ENCODE measurements around the gene TXNL4A.
A peak's percentile ranks its signal among the peaks of the same experiment; 100 is the strongest.
"Not testable (repeated sequence)": the region's sequence is repeated elsewhere in the genome, so short reads cannot be mapped to it uniquely, and the experiment has no call there.

Gene TXNL4A

DNA sequence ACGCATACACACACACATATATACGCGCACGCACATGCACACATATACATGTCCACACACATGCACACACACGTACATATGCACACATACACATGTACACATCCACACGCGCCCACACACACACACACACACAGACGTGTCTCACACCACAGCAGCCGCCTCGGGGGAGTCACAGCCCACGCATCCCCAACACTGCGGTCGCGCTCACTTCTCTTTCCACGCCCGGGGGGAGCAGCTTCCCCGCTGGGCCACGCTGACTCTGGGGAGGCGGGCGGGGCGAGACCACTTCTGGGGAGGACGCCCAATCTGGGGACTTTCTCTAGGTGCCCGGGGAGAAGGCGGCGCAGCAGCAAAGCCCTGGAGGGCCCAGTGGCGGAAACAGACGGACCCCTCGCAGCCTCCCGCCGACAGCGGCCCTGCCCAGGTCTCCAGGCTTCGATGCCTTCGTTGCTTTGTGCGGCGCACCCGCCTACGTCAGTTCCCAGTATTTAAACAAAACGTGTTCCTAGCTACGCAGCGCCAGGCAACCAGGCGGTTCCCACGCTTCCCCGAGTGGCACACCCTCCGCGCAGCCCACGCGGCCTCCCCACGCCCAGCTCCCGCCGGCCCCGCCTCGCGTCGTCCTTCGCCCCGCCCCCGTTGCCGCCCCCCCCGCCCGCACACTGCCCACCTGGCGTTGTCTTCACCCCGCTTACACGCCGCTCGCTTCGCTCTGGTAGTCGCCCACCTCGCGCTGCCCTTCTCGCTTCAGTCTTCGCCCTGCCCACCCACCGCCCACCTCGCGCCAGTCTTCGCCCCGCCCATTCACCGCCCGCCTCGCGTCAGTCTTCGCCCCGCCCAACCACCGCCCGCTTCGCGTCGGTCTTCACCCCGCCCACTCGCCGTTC, 45.1 kb upstream of the TXNL4A start:
- TF ChIP-seq, protein P1, sequence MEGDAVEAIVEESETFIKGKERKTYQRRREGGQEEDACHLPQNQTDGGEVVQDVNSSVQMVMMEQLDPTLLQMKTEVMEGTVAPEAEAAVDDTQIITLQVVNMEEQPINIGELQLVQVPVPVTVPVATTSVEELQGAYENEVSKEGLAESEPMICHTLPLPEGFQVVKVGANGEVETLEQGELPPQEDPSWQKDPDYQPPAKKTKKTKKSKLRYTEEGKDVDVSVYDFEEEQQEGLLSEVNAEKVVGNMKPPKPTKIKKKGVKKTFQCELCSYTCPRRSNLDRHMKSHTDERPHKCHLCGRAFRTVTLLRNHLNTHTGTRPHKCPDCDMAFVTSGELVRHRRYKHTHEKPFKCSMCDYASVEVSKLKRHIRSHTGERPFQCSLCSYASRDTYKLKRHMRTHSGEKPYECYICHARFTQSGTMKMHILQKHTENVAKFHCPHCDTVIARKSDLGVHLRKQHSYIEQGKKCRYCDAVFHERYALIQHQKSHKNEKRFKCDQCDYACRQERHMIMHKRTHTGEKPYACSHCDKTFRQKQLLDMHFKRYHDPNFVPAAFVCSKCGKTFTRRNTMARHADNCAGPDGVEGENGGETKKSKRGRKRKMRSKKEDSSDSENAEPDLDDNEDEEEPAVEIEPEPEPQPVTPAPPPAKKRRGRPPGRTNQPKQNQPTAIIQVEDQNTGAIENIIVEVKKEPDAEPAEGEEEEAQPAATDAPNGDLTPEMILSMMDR (IDR thresholded peaks at IDR 0.05; ENCODE audit: low read depth, low read length), result no peak
- in situ Hi-C loops (cut with HindIII; ENCODE audit: low sequenced_read_pairs), result no loop called here
- H3K4me3 ChIP-seq (ENCODE audit: low read depth, low read length), result peak overlapping the region; percentile 59
- DNase-seq (ENCODE audit: low read depth, low spot score), result no peak

DNA sequence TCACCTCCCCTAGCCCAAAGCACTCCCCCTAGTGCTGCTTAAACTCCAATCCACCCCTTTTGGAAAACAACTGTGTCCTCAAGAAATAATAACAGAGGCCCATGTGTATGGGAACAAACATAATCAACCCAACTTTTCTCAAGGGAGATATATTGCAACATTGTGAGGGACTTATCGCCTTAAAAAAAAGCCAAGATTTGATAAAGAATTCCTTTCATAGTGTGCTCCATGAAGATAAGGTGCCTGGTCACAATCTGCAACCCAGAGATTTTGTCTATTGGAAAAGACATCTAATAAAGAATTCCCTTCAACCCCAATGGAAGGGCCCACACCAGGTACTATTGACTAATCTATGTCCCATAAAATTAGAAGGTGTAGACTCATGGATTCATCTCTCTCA, 41.3 kb upstream of the TXNL4A start:
- DNase-seq (ENCODE audit: low read depth, low spot score), result no peak
- no peak overlapping the region for H3K4me3 ChIP-seq (ENCODE audit: low read depth, low read length)
- in situ Hi-C loops (cut with HindIII; ENCODE audit: low sequenced_read_pairs), result no loop called here
- TF ChIP-seq, protein P1 (IDR thresholded peaks at IDR 0.05; ENCODE audit: low read depth, low read length), result no peak

DNA sequence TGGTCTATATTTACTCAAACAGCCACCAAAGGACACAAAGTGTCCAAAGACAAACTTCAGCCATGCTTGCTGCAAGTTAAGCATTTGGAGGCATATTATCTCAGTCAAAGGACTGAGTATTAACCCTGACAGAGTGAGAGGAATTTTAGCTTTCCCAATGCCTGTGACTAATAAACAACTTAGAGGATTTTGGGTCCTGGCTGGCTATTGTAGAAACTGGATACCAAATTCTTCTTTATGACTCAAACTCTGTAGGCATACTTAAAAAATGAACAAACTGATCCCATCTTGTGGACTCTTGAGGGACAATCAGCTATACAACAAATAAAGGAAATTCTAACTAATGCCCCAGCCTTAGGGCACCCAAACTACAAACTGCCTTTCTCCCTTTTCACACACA, 39.4 kb upstream of the TXNL4A start:
- in situ Hi-C loops (cut with HindIII; ENCODE audit: low sequenced_read_pairs); H3K4me3 ChIP-seq (ENCODE audit: low read depth, low read length): not testable (repeated sequence)
- DNase-seq (ENCODE audit: low read depth, low spot score), result peak; percentile 20

DNA sequence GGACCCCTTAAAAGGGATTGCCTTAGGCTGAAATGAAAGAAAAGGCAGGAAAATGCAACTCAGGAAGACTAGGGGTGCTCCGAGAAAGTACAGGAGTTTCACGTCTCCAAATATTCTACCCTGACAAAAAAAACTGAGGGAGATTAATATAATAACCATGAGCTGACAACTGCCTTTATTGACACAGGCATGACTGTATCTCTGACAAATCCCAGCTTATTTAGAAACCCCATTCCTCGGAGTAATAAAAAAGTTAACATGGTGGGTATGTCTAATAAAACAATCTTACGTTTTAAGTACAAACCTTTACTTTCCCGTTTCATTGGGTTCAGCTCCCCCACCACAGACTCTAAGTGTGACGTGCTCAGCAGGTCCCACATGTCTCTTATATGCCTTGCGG, 38.0 kb upstream of the TXNL4A start:
- in situ Hi-C loops (cut with HindIII; ENCODE audit: low sequenced_read_pairs), result no loop called here
- TF ChIP-seq, protein P1 (IDR thresholded peaks at IDR 0.05; ENCODE audit: low read depth, low read length), result no peak
- DNase-seq (ENCODE audit: low read depth, low spot score), result no peak
- no peak overlapping the region for H3K4me3 ChIP-seq (ENCODE audit: low read depth, low read length)

DNA sequence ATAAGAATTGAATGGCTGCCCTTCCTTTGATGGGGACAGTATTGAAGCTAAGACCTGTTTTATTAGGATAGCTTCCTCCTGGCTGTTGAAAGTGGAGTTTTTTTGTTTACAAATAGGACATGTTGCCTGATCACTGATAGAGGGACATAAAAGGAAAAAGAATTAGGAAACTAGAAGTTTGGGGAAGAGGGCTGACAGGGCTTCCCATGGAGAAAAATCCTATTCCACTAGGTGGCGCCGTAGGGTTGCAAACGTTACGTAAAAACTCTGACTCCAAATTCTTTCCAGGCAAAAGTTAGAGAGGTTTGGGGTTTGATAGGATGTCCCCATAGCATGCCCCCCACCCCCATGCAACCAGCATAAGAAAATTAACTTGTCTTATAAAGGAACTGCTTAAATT, 34.8 kb upstream of the TXNL4A start:
- in situ Hi-C loops (cut with HindIII; ENCODE audit: low sequenced_read_pairs), result no loop called here
- no peak overlapping the region for H3K4me3 ChIP-seq (ENCODE audit: low read depth, low read length)
- TF ChIP-seq, protein P1 (IDR thresholded peaks at IDR 0.05; ENCODE audit: low read depth, low read length), result peak; percentile 37
- DNase-seq (ENCODE audit: low read depth, low spot score), result no peak

DNA sequence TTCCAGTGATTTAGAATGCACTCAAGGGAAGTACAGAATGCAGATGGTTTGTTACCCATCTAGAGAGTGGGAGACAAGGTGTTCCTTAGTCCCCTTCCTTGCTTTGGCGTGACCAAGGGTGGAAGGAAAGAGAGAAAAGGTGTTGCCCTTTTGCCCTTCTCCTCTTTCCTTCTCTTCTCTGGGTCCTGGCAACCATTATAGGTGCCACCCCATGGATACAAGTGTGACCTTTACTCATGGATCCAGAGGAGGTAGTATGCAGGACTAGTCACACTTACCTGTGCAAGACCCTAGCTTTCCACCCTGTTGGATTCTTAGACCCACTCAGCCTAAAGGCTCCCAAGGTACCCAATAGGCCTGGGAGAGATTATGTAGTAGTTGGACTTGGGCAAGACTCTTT, 34.2 kb upstream of the TXNL4A start:
- TF ChIP-seq, protein P1 (IDR thresholded peaks at IDR 0.05; ENCODE audit: low read depth, low read length), result no peak
- in situ Hi-C loops (cut with HindIII; ENCODE audit: low sequenced_read_pairs), result no loop called here
- no peak overlapping the region for H3K4me3 ChIP-seq (ENCODE audit: low read depth, low read length)
- peak; percentile 41 for DNase-seq (ENCODE audit: low read depth, low spot score)

DNA sequence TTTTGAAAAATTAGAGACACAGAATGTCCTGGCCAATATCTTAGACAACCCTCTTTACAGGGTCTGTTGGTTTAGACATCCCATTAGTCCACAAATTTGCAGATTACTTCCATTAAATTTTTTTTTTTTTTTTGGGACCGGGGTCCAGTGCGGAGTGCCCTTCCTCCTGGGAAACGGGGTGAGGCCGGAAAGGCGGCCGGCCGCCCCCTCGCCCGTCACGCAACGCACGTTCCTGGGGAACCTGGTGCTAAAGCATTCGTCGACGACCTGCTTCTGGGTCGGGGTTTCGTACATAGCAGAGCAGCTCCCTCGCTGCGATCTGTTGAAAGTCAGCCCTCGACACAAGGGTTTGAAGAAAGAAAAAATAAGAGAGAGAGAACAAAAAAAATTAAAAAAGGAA, 24.4 kb upstream of the TXNL4A start:
- no peak overlapping the region for H3K4me3 ChIP-seq (ENCODE audit: low read depth, low read length)
- no peak for DNase-seq (ENCODE audit: low read depth, low spot score)
- in situ Hi-C loops (cut with HindIII; ENCODE audit: low sequenced_read_pairs), result no loop called here
- TF ChIP-seq, protein P1 (IDR thresholded peaks at IDR 0.05; ENCODE audit: low read depth, low read length), result no peak

DNA sequence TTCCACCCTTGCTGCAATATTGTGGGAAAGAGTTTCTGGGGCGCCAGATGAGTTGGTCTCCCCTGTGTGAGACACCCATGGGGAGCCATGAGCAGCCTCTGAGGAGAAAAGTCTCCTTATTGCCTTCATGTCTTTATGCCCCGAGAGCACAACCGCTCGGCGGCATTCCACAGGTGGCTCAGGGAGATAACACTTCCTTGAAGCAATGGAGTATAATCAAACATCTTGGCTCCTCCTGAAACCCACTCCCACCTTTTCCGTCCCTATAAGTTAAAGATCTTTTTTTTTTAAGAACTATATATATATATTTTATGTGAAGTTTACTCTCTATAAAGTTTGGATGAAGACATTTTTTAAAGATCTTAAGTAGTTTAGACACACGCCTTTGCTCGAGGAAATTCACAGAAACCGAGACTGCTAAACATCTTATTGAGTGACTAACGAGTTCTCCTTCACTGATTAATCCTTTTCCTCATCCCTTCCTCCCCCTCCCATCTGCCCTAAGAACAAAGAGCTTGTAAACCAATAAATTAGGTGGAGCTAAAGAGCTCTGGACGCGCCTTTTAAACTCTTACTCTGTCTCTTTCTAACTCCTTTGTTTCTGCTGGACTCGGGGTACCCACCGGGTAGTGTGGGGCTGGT, 23.3 kb upstream of the TXNL4A start:
- H3K4me3 ChIP-seq (ENCODE audit: low read depth, low read length); in situ Hi-C loops (cut with HindIII; ENCODE audit: low sequenced_read_pairs); DNase-seq (ENCODE audit: low read depth, low spot score): not testable (repeated sequence)
